ENCODE data around the gene KIF3C. TPM values are rescaled to one million over a fixed set of nuclear protein-coding genes. Genes with fewer than 3 reads are reported as not detected.
A peak's percentile ranks its signal among the peaks of the same experiment; 100 is the strongest.
"Not testable (repeated sequence)": the region's sequence is repeated elsewhere in the genome, so short reads cannot be mapped to it uniquely, and the experiment has no call there.

The KIF3C gene
- total RNA-seq, 2 donors from 2014 or later: 2.6 to 24.4 TPM

GRCh38 chr2:26018184-26019055 lies 36.1 kb upstream of the KIF3C start:
- 36% methylated on average over 3 of the region's 3 CpGs for WGBS
- DNase-seq (ENCODE audit: low spot score): peak; percentile 74
- TF ChIP-seq POLR2AphosphoS5 (IDR thresholded peaks at IDR 0.05): peak; percentile 76
- TF ChIP-seq, protein P1, sequence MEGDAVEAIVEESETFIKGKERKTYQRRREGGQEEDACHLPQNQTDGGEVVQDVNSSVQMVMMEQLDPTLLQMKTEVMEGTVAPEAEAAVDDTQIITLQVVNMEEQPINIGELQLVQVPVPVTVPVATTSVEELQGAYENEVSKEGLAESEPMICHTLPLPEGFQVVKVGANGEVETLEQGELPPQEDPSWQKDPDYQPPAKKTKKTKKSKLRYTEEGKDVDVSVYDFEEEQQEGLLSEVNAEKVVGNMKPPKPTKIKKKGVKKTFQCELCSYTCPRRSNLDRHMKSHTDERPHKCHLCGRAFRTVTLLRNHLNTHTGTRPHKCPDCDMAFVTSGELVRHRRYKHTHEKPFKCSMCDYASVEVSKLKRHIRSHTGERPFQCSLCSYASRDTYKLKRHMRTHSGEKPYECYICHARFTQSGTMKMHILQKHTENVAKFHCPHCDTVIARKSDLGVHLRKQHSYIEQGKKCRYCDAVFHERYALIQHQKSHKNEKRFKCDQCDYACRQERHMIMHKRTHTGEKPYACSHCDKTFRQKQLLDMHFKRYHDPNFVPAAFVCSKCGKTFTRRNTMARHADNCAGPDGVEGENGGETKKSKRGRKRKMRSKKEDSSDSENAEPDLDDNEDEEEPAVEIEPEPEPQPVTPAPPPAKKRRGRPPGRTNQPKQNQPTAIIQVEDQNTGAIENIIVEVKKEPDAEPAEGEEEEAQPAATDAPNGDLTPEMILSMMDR (IDR thresholded peaks at IDR 0.05): no peak
- TF ChIP-seq POLR2A (IDR thresholded peaks at IDR 0.05): peak; percentile 45
- Histone ChIP-seq H3K9me3 (no peaks in the 10 kb centered on the region), H3K36me3 (no peaks in the 10 kb centered on the region), H3K27ac (peak overlapping the region in 1 of 2 donors; percentile 32), H3K27me3 (replicated peaks; ENCODE audit: insufficient read depth) (no peaks in the 10 kb centered on the region), H3K4me1 (replicated peaks) (no peaks in the 10 kb centered on the region), H3K4me3 (no peak overlapping the region)
- intact Hi-C loops (cut with DNase I): no loop called here

GRCh38 chr2:26017464-26018183 lies 35.3 kb upstream of the KIF3C start:
- peak overlapping the region in 1 of 2 donors; percentile 32 for H3K27ac ChIP-seq
- no peak overlapping the region for H3K4me3 ChIP-seq
- H3K36me3 ChIP-seq: no peaks in the 10 kb centered on the region
- no peak for DNase-seq (ENCODE audit: low spot score)
- H3K27me3 ChIP-seq (replicated peaks; ENCODE audit: insufficient read depth): no peaks in the 10 kb centered on the region
- intact Hi-C loops (cut with DNase I): no loop called here
- no peaks in the 10 kb centered on the region for H3K9me3 ChIP-seq
- WGBS: 97% methylated on average over 5 of the region's 5 CpGs
- no peak for TF ChIP-seq POLR2AphosphoS5 (IDR thresholded peaks at IDR 0.05)
- no peak for TF ChIP-seq POLR2A (IDR thresholded peaks at IDR 0.05)
- TF ChIP-seq, protein P1 (IDR thresholded peaks at IDR 0.05): no peak
- peaks cover 3% of the 10 kb centered on the region for H3K4me1 ChIP-seq (replicated peaks)

DNA sequence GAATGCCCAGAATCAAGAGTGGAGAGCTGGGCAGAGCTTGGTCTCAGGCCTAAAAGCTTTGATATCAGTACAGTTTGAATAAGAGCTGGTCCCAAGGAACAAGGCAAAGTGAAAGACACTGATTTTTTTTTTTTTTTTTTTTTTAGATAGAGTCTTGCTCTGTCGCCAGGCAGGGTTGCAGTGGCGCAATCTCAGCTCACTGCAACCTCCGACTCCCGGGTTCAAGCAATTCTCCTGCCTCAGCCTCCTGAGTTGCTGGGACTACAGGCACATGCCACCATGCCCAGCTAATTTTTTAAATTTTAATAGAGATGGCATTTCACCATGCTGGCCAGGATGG lies 34.4 kb upstream of the KIF3C start:
- intact Hi-C loops (cut with DNase I); DNase-seq (ENCODE audit: low spot score); H3K27ac ChIP-seq; H3K36me3 ChIP-seq; H3K27me3 ChIP-seq (replicated peaks; ENCODE audit: insufficient read depth); H3K9me3 ChIP-seq; H3K4me1 ChIP-seq (replicated peaks); H3K4me3 ChIP-seq: not testable (repeated sequence)
- 94% methylated on average over 4 of the region's 4 CpGs for WGBS

DNA sequence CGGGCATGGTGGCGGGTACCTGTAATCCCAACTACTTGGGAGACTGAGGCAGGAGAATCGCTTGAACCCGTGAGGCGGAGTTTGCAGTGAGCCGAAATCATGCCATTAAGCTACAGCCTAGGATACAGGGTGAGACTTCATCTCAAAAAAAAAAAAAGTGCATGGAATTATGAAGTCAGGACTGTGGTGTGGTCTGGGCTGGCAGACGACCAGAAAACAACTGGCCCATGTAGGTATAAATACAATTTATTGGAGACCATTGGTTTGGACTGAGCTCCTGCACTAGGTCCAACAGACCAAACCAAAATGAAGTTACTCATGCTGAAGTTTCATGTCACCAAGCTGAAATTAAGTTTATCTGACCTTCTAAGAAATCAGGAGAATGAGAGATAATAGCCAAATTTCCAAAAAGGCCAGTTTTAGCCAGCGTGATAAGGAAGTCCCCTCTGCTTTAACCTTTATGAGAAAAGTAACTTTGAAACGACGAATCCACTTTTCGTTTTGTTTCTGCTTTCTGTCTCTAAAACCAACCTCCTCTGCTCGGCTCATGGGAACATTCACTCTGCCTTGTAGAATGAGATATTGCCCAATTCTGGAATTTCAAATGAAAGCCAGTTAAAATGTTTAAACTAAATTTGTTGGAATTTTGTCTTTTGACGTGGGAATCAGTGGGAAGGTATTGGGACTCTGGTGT lies 33.9 kb upstream of the KIF3C start:
- H3K27me3 ChIP-seq (replicated peaks; ENCODE audit: insufficient read depth): no peaks in the 10 kb centered on the region
- H3K27ac ChIP-seq: no peak overlapping the region
- 93% methylated on average over 13 of the region's 13 CpGs for WGBS
- no peaks in the 10 kb centered on the region for H3K9me3 ChIP-seq
- H3K36me3 ChIP-seq: no peaks in the 10 kb centered on the region
- DNase-seq (ENCODE audit: low spot score): no peak
- TF ChIP-seq, protein P1 (IDR thresholded peaks at IDR 0.05): no peak
- peaks cover 5% of the 10 kb centered on the region for H3K4me1 ChIP-seq (replicated peaks)
- intact Hi-C loops (cut with DNase I): no loop called here
- H3K4me3 ChIP-seq: no peak overlapping the region

DNA sequence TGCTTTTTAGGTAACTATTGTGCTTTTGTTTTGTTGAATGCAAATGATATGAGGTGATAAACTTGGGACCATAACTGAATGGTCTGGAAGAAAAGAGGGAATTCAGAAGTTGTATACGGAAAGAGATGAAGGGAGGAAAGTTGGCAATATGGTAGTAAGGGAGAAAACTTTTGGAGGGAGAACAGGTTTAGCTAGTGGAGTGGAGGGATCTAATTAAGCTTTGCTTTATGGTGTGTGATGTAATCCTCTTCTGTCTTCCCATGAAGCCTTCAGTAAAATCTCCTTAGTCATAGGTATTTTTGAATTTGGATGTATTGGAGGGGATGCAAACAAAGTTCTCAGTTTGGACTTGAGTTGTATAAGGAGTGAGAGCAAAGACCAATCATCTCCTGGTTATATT lies 31.4 kb upstream of the KIF3C start:
- no peak for TF ChIP-seq POLR2A (IDR thresholded peaks at IDR 0.05)
- TF ChIP-seq POLR2AphosphoS5 (IDR thresholded peaks at IDR 0.05): peak; percentile 42
- TF ChIP-seq, protein P1 (IDR thresholded peaks at IDR 0.05): no peak
- 72% methylated on average over 1 of the region's 1 CpG for WGBS
- intact Hi-C loops (cut with DNase I): no loop called here
- H3K4me3 ChIP-seq: no peak overlapping the region
- no peaks in the 10 kb centered on the region for H3K36me3 ChIP-seq
- peaks cover 5% of the 10 kb centered on the region for H3K4me1 ChIP-seq (replicated peaks)
- peak overlapping the region; percentile 67 to 73 for H3K27ac ChIP-seq
- DNase-seq (ENCODE audit: low spot score): no peak
- H3K27me3 ChIP-seq (replicated peaks; ENCODE audit: insufficient read depth): no peaks in the 10 kb centered on the region
- no peaks in the 10 kb centered on the region for H3K9me3 ChIP-seq

Data from prostate gland (tissue), 2 donors.